Loucy (cell line): ENCODE measurements around the gene EZH2.

Experiments used
- H2AFZ ChIP-seq: fragments of 200-600 bp; sonication (generic); 2 replicates; pipeline ENCODE4 v1.6.0; 2016; ENCODE audit warnings: antibody characterized with exemption, mild to moderate bottlenecking, low read length, moderate library complexity
- H3F3A ChIP-seq: fragments of 200-600 bp; 2 replicates; pipeline ENCODE4 v1.6.0; 2016; ENCODE audit warnings: antibody characterized with exemption, low read depth, mild to moderate bottlenecking
- H3K27me3 ChIP-seq: fragments of 200-600 bp; sonication (generic); 2 replicates; pipeline ENCODE4 v1.6.1; 2014; ENCODE audit warnings: low read length, mild to moderate bottlenecking; ENCODE audit not compliant: insufficient read depth, poor library complexity, severe bottlenecking
- H3K36me3 ChIP-seq: fragments of 200-600 bp; sonication (generic); 2 replicates; pipeline ENCODE4 v1.6.1; 2016; ENCODE audit warnings: low read length; ENCODE audit not compliant: insufficient read depth
- H3K4me1 ChIP-seq: fragments of 200-600 bp; sonication (generic); 2 replicates; pipeline ENCODE4 v1.5.1; 2014; ENCODE audit warnings: low read length, mild to moderate bottlenecking; ENCODE audit not compliant: insufficient read depth, poor library complexity, severe bottlenecking
- H3K4me2 ChIP-seq: fragments of 200-600 bp; sonication (generic); 2 replicates; pipeline ENCODE4 v1.6.0; 2014; ENCODE audit warnings: antibody characterized with exemption, low read length, low read depth, mild to moderate bottlenecking; ENCODE audit not compliant: poor library complexity, severe bottlenecking
- H3K4me3 ChIP-seq: fragments of 200-600 bp; sonication (generic); 2 replicates; pipeline ENCODE4 v1.5.1; 2014; ENCODE audit warnings: low read length, mild to moderate bottlenecking, mixed read lengths; ENCODE audit not compliant: poor library complexity, severe bottlenecking
- H3K79me2 ChIP-seq: fragments of 200-600 bp; sonication (generic); 2 replicates; pipeline ENCODE4 v1.6.1; 2014; ENCODE audit warnings: low read length; ENCODE audit not compliant: insufficient read depth
- H3K9ac ChIP-seq: fragments of 200-600 bp; sonication (generic); 2 replicates; pipeline ENCODE4 v1.6.0; 2014; ENCODE audit warnings: mild to moderate bottlenecking, low read depth, low read length, moderate library complexity; ENCODE audit not compliant: poor library complexity, severe bottlenecking
- H3K9me2 ChIP-seq: fragments of 200-600 bp; sonication (generic); replicated peaks from 2 replicates; pipeline ENCODE4 v1.6.1; 2016; ENCODE audit warnings: low read depth, low read length, mixed read lengths
- H3K9me3 ChIP-seq: fragments of 200-600 bp; sonication (generic); 2 replicates; pipeline ENCODE4 v1.6.1; 2014; ENCODE audit warnings: mild to moderate bottlenecking, antibody characterized with exemption, low read length, low read depth; ENCODE audit not compliant: insufficient read depth
- H4K20me1 ChIP-seq: fragments of 200-600 bp; sonication (generic); 2 replicates; pipeline ENCODE4 v1.6.0; 2014; ENCODE audit warnings: antibody characterized with exemption, low read length, mild to moderate bottlenecking; ENCODE audit not compliant: insufficient read depth, poor library complexity, severe bottlenecking
- CTCF ChIP-seq: fragments of 200-600 bp; sonication (generic); conservative IDR thresholded peaks from 2 replicates; pipeline ENCODE4 v1.5.1; 2014; ENCODE audit warnings: mild to moderate bottlenecking, antibody characterized with exemption, low read length
- EZH2phosphoT487 ChIP-seq: fragments of 200-600 bp; IDR thresholded peaks from 2 replicates; pipeline ENCODE4 v1.6.1; 2018; ENCODE audit warnings: antibody characterized with exemption, mild to moderate bottlenecking, moderate library complexity, borderline replicate concordance

The EZH2 gene

GRCh38 chr7:148921806-148922205 is 37.7 kb upstream of the EZH2 start:
- Histone ChIP-seq H2AFZ (no peak overlapping the region), H4K20me1 (no peaks in the 10 kb centered on the region), H3K79me2 (no peaks in the 10 kb centered on the region), H3K4me2 (no peak overlapping the region), H3K4me3 (no peak overlapping the region), H3K27me3 (no peaks in the 10 kb centered on the region), H3K9me3 (no peaks in the 10 kb centered on the region), H3K9me2 (no peaks in the 10 kb centered on the region), H3K36me3 (no peaks in the 10 kb centered on the region), H3F3A (no peaks in the 10 kb centered on the region), H3K9ac (no peak overlapping the region), H3K4me1 (peaks cover 3% of the 10 kb centered on the region)
- TF ChIP-seq EZH2phosphoT487, result no peak
- TF ChIP-seq CTCF, result no peak

GRCh38 chr7:148921189-148921588 is 37.1 kb upstream of the EZH2 start:
- no peak for TF ChIP-seq CTCF
- TF ChIP-seq EZH2phosphoT487, result no peak
- no peaks in the 10 kb centered on the region for H3F3A ChIP-seq
- no peak overlapping the region for H3K4me3 ChIP-seq
- no peak overlapping the region for H2AFZ ChIP-seq
- H3K9me3 ChIP-seq, result no peaks in the 10 kb centered on the region
- no peaks in the 10 kb centered on the region for H3K27me3 ChIP-seq
- no peak overlapping the region for H3K4me2 ChIP-seq
- no peak overlapping the region for H3K9ac ChIP-seq
- no peaks in the 10 kb centered on the region for H4K20me1 ChIP-seq
- peaks cover 3% of the 10 kb centered on the region for H3K4me1 ChIP-seq
- H3K79me2 ChIP-seq, result no peaks in the 10 kb centered on the region
- H3K36me3 ChIP-seq, result no peaks in the 10 kb centered on the region
- no peaks in the 10 kb centered on the region for H3K9me2 ChIP-seq

- no peak overlapping the region for H3K4me3 ChIP-seq
- no peaks in the 10 kb centered on the region for H4K20me1 ChIP-seq
Observed at GRCh38 chr7:148919859-148920258, 35.8 kb upstream of the EZH2 start.

More at GRCh38 chr7:148919859-148920258, 35.8 kb upstream of the EZH2 start:
- Histone ChIP-seq H3K79me2 (no peaks in the 10 kb centered on the region), H3K36me3 (no peaks in the 10 kb centered on the region), H3K4me2 (no peak overlapping the region), H3K9ac (no peak overlapping the region), H3K27me3 (no peaks in the 10 kb centered on the region), H3K9me2 (no peaks in the 10 kb centered on the region), H2AFZ (no peak overlapping the region), H3K9me3 (no peaks in the 10 kb centered on the region), H3K4me1 (peaks cover 3% of the 10 kb centered on the region), H3F3A (no peaks in the 10 kb centered on the region)
- TF ChIP-seq CTCF, result no peak
- TF ChIP-seq EZH2phosphoT487, result no peak
